ENCODE results near the gene DTX3.
"Not testable (repeated sequence)": the region's sequence is repeated elsewhere in the genome, so short reads cannot be mapped to it uniquely, and the experiment has no call there.

Gene DTX3

GRCh38 chr12:57563358-57563757 lies 41.3 kb upstream of the DTX3 start:
- Histone ChIP-seq H4K20me1 (ENCODE audit: insufficient read depth) (no peaks in the 10 kb centered on the region), H3K27ac (no peak overlapping the region), H3K27me3 (ENCODE audit: insufficient read depth, low read depth) (peaks cover 5% of the 10 kb centered on the region; the same call in 1 of the 2 replicates), H3K4me3 (IDR thresholded peaks at IDR 0.05; ENCODE audit: insufficient read depth, low read depth, low read length) (no peak overlapping the region), H3K79me2 (ENCODE audit: insufficient read depth, low read depth) (no peaks in the 10 kb centered on the region), H3K4me2 (no peak overlapping the region), H3K36me3 (ENCODE audit: insufficient read depth) (no peaks in the 10 kb centered on the region), H3K4me1 (ENCODE audit: low read depth, poor library complexity, severe bottlenecking) (no peaks in the 10 kb centered on the region), H2AFZ (ENCODE audit: low read depth) (no peak overlapping the region), H3K9ac (no peak overlapping the region)
- TF ChIP-seq CTCF (conservative IDR thresholded peaks at IDR 0.05; ENCODE audit: low read depth, low read length) = no peak

DNA sequence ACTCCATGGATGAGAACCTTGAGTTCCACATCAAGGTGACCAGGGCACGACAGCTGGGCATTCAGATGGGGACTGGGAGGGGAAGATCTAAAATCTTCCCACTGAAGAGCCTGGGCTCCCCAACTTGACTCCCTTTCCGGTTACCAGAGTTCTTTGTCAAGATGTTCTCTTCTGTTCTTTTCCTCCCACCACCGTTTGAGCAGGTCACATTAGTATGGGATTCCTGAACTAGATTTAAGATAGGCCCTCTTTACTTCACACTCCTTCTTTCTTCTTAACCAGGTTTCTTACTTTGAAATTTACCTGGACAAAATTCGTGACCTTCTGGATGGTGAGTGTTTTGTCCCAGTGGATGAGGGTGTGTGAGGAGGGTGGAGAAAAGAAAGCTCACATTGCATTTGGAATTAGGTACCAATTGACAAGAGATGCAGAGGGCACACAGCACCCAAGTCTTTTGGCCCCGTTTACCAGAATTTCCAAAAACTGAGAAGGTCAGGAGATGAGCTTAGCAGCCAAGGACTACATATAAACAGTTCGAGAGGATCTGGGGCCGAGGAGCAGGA lies 40.4 kb upstream of the DTX3 start:
- no peak overlapping the region for H3K9ac ChIP-seq
- no peaks in the 10 kb centered on the region for H3K79me2 ChIP-seq (ENCODE audit: insufficient read depth, low read depth)
- H2AFZ ChIP-seq (ENCODE audit: low read depth) = no peak overlapping the region

DNA sequence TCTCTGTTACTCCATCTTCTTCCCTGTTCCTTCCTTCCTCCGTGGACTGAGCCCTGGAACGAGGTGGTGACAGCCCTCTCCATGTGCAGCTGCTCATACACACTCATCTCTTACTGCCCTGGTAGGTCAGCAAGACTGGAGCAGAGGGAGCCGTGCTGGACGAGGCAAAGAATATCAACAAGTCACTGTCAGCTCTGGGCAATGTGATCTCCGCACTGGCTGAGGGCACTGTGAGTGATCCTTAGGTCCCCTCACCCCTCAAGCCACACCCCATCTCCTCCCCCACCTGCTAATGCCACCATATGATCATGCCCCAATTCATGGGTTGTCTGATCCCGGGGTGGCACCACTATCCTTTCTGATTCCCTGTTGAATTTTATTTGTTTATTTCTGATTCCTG lies 35.8 kb upstream of the DTX3 start:
- TF ChIP-seq CTCF (conservative IDR thresholded peaks at IDR 0.05; ENCODE audit: low read depth, low read length) = no peak
- no peaks in the 10 kb centered on the region for H3K36me3 ChIP-seq (ENCODE audit: insufficient read depth)
- H3K27ac ChIP-seq = no peak overlapping the region
- H3K4me3 ChIP-seq (IDR thresholded peaks at IDR 0.05; ENCODE audit: insufficient read depth, low read depth, low read length) = no peak overlapping the region
- H3K9ac ChIP-seq = no peak overlapping the region
- no peak overlapping the region for H3K4me2 ChIP-seq
- no peaks in the 10 kb centered on the region for H3K79me2 ChIP-seq (ENCODE audit: insufficient read depth, low read depth)
- no peak overlapping the region for H2AFZ ChIP-seq (ENCODE audit: low read depth)
- H3K27me3 ChIP-seq (ENCODE audit: insufficient read depth, low read depth) = peaks cover 5% of the 10 kb centered on the region; the same call in 1 of the 2 replicates
- no peaks in the 10 kb centered on the region for H4K20me1 ChIP-seq (ENCODE audit: insufficient read depth)
- no peaks in the 10 kb centered on the region for H3K4me1 ChIP-seq (ENCODE audit: low read depth, poor library complexity, severe bottlenecking)

More for the DNA sequence above, 40.4 kb upstream of the DTX3 start:
- Histone ChIP-seq H3K4me1 (ENCODE audit: low read depth, poor library complexity, severe bottlenecking) (no peaks in the 10 kb centered on the region), H3K4me2 (no peak overlapping the region), H3K36me3 (ENCODE audit: insufficient read depth) (no peaks in the 10 kb centered on the region), H4K20me1 (ENCODE audit: insufficient read depth) (no peaks in the 10 kb centered on the region), H3K27ac (no peak overlapping the region), H3K4me3 (IDR thresholded peaks at IDR 0.05; ENCODE audit: insufficient read depth, low read depth, low read length) (no peak overlapping the region), H3K27me3 (ENCODE audit: insufficient read depth, low read depth) (peaks cover 5% of the 10 kb centered on the region; the same call in 1 of the 2 replicates)
- no peak for TF ChIP-seq CTCF (conservative IDR thresholded peaks at IDR 0.05; ENCODE audit: low read depth, low read length)

DNA sequence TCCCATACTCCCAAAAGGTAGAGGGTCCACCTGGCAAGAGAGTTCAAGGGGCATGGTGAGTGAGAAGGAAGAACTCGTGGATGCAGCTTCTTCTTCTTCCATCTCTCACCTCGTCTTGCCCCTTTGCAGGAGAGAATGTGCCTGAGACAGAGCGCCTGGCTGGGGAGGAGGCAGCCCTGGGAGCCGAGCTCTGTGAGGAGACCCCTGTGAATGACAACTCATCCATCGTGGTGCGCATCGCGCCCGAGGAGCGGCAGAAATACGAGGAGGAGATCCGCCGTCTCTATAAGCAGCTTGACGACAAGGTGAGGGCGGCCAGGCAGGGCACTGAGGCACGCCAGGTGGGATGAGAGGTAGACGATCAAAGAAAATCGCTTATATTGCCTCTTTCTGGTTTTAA lies 34.8 kb upstream of the DTX3 start:
- no peaks in the 10 kb centered on the region for H3K27me3 ChIP-seq (ENCODE audit: insufficient read depth, low read depth)
- H3K4me3 ChIP-seq (IDR thresholded peaks at IDR 0.05; ENCODE audit: insufficient read depth, low read depth, low read length) = no peak overlapping the region
- H3K36me3 ChIP-seq (ENCODE audit: insufficient read depth) = no peaks in the 10 kb centered on the region
- no peak overlapping the region for H3K4me2 ChIP-seq
- H4K20me1 ChIP-seq (ENCODE audit: insufficient read depth) = no peaks in the 10 kb centered on the region
- H2AFZ ChIP-seq (ENCODE audit: low read depth) = no peak overlapping the region
- no peak overlapping the region for H3K27ac ChIP-seq
- H3K79me2 ChIP-seq (ENCODE audit: insufficient read depth, low read depth) = no peaks in the 10 kb centered on the region
- H3K4me1 ChIP-seq (ENCODE audit: low read depth, poor library complexity, severe bottlenecking) = no peaks in the 10 kb centered on the region
- no peak overlapping the region for H3K9ac ChIP-seq
- no peak for TF ChIP-seq CTCF (conservative IDR thresholded peaks at IDR 0.05; ENCODE audit: low read depth, low read length)

GRCh38 chr12:57570438-57570837 lies 34.2 kb upstream of the DTX3 start:
- not testable (repeated sequence) for H2AFZ ChIP-seq (ENCODE audit: low read depth); H3K4me2 ChIP-seq; H3K27ac ChIP-seq; H3K9ac ChIP-seq; H3K27me3 ChIP-seq (ENCODE audit: insufficient read depth, low read depth); H3K79me2 ChIP-seq (ENCODE audit: insufficient read depth, low read depth); H3K36me3 ChIP-seq (ENCODE audit: insufficient read depth); H3K4me1 ChIP-seq (ENCODE audit: low read depth, poor library complexity, severe bottlenecking); H4K20me1 ChIP-seq (ENCODE audit: insufficient read depth); H3K4me3 ChIP-seq (IDR thresholded peaks at IDR 0.05; ENCODE audit: insufficient read depth, low read depth, low read length)
